ENCODE data around the gene ZNF521. TPM values are rescaled to one million over a fixed set of nuclear protein-coding genes. Genes with fewer than 3 reads are reported as not detected.

ZNF521 gene
- polyA plus RNA-seq, result 1 to 10 TPM in 1 of 3 donors, not detected in 2; 1.8 TPM

- peaks cover 5 to 36% (median 36%) of the 10 kb centered on the region in 3 donors for H3K27me3 Mint-ChIP-seq (ENCODE audit: low read depth in 3 of 3)
- peak within 1 kb of the TSS; percentile 84 to 89 (median 87) for H3K4me3 Mint-ChIP-seq
- peaks cover 21 to 36% of the 10 kb centered on the region in 2 donors for H3K4me1 Mint-ChIP-seq
- peaks cover 0 to 3% (median 0%) of the 10 kb centered on the region in 3 donors for H3K36me3 Mint-ChIP-seq
- peaks cover 0 to 2% (median 0%) of the 10 kb centered on the region in 6 donors for H3K9me3 Mint-ChIP-seq
- H3K27ac Mint-ChIP-seq, result peak within 1 kb of the TSS in 3 of 6 donors; percentile 17 to 53 (median 23)
- peak; percentile 57 to 69 (median 63) for DNase-seq
Measured at GRCh38 chr18:25351777-25352628, at the start of gene ZNF521. Gene ZNF521 (minus strand): TSS chr18:25352166. CDS start chr18:25350946, 1,220 bp downstream.

GRCh38 chr18:25399554-25399953 lies 47.6 kb upstream of the ZNF521 start:
- Mint-ChIP-seq H3K4me3 (no peak overlapping the region), H3K9me3 (peaks cover 0 to 5% (median 0%) of the 10 kb centered on the region in 6 donors)

GRCh38 chr18:25392192-25392591 lies 40.2 kb upstream of the ZNF521 start:
- peaks cover 0 to 4% (median 0%) of the 10 kb centered on the region in 6 donors for H3K9me3 Mint-ChIP-seq
- no peak overlapping the region for H3K4me3 Mint-ChIP-seq
- H3K27me3 Mint-ChIP-seq (ENCODE audit: low read depth in 3 of 3), result peaks cover 0 to 4% (median 1%) of the 10 kb centered on the region in 3 donors
- H3K4me1 Mint-ChIP-seq, result no peaks in the 10 kb centered on the region
- H3K36me3 Mint-ChIP-seq, result no peaks in the 10 kb centered on the region
- no peak overlapping the region for H3K27ac Mint-ChIP-seq
- no peak for DNase-seq

More at GRCh38 chr18:25399554-25399953, 47.6 kb upstream of the ZNF521 start:
- no peaks in the 10 kb centered on the region for H3K36me3 Mint-ChIP-seq
- H3K27ac Mint-ChIP-seq, result no peak overlapping the region
- H3K27me3 Mint-ChIP-seq (ENCODE audit: low read depth in 3 of 3), result peaks cover 2 to 3% (median 3%) of the 10 kb centered on the region in 3 donors
- no peaks in the 10 kb centered on the region for H3K4me1 Mint-ChIP-seq
- no peak for DNase-seq

- Mint-ChIP-seq H3K4me1 (no peaks in the 10 kb centered on the region), H3K4me3 (no peak overlapping the region), H3K27ac (no peak overlapping the region)
Measured at GRCh38 chr18:25373432-25374179, 21.6 kb upstream of the ZNF521 start.

GRCh38 chr18:25370391-25370790 lies 18.4 kb upstream of the ZNF521 start:
- Mint-ChIP-seq H3K9me3 (no peaks in the 10 kb centered on the region), H3K4me3 (no peak overlapping the region), H3K27ac (no peak overlapping the region), H3K27me3 (ENCODE audit: low read depth in 3 of 3) (peaks cover 3 to 9% (median 5%) of the 10 kb centered on the region in 3 donors), H3K36me3 (no peaks in the 10 kb centered on the region), H3K4me1 (no peaks in the 10 kb centered on the region)
- no peak for DNase-seq

More at GRCh38 chr18:25373432-25374179, 21.6 kb upstream of the ZNF521 start:
- Mint-ChIP-seq H3K36me3 (no peaks in the 10 kb centered on the region), H3K9me3 (peaks cover 0 to 7% (median 0%) of the 10 kb centered on the region in 6 donors), H3K27me3 (ENCODE audit: low read depth in 3 of 3) (peaks cover 1 to 6% (median 3%) of the 10 kb centered on the region in 3 donors)
- DNase-seq, result no peak

GRCh38 chr18:25365242-25365641 lies 13.3 kb upstream of the ZNF521 start:
- no peak overlapping the region for H3K4me3 Mint-ChIP-seq
- peaks cover 0 to 5% (median 1%) of the 10 kb centered on the region in 6 donors for H3K9me3 Mint-ChIP-seq
- H3K4me1 Mint-ChIP-seq, result no peaks in the 10 kb centered on the region
- H3K27me3 Mint-ChIP-seq (ENCODE audit: low read depth in 3 of 3), result peaks cover 3 to 14% (median 9%) of the 10 kb centered on the region in 3 donors
- DNase-seq, result no peak
- no peak overlapping the region for H3K27ac Mint-ChIP-seq
- H3K36me3 Mint-ChIP-seq, result no peaks in the 10 kb centered on the region

- Mint-ChIP-seq H3K4me3 (no peak overlapping the region), H3K27me3 (ENCODE audit: low read depth in 3 of 3) (peaks cover 4 to 15% (median 9%) of the 10 kb centered on the region in 3 donors), H3K27ac (no peak overlapping the region), H3K4me1 (no peaks in the 10 kb centered on the region), H3K9me3 (peaks cover 0 to 5% (median 1%) of the 10 kb centered on the region in 6 donors), H3K36me3 (no peaks in the 10 kb centered on the region)
- no peak for DNase-seq
Measured at GRCh38 chr18:25364732-25365131, 12.8 kb upstream of the ZNF521 start.

GRCh38 chr18:25360301-25360899 lies 8.4 kb upstream of the ZNF521 start:
- H3K27ac Mint-ChIP-seq, result no peak overlapping the region
- no peak for DNase-seq
- peaks cover 0 to 5% (median 1%) of the 10 kb centered on the region in 6 donors for H3K9me3 Mint-ChIP-seq
- no peak overlapping the region for H3K4me3 Mint-ChIP-seq
- H3K4me1 Mint-ChIP-seq, result no peaks in the 10 kb centered on the region
- H3K36me3 Mint-ChIP-seq, result no peaks in the 10 kb centered on the region
- peaks cover 2 to 14% (median 6%) of the 10 kb centered on the region in 3 donors for H3K27me3 Mint-ChIP-seq (ENCODE audit: low read depth in 3 of 3)

- Mint-ChIP-seq H3K9me3 (peaks cover 0 to 2% (median 0%) of the 10 kb centered on the region in 6 donors), H3K4me1 (peaks cover 21 to 36% of the 10 kb centered on the region in 2 donors), H3K27me3 (ENCODE audit: low read depth in 3 of 3) (peaks cover 5 to 29% (median 25%) of the 10 kb centered on the region in 3 donors), H3K27ac (no peak overlapping the region), H3K36me3 (peaks cover 0 to 2% (median 0%) of the 10 kb centered on the region in 3 donors), H3K4me3 (peak overlapping the region; percentile 72 to 77 (median 75))
- no peak for DNase-seq
Measured at GRCh38 chr18:25353080-25353479, 1.1 kb upstream of the ZNF521 start.

- H3K27ac Mint-ChIP-seq, result no peak overlapping the region
- peaks cover 0 to 3% (median 0%) of the 10 kb centered on the region in 3 donors for H3K36me3 Mint-ChIP-seq
- H3K4me1 Mint-ChIP-seq, result peaks cover 21 to 36% of the 10 kb centered on the region in 2 donors
- H3K9me3 Mint-ChIP-seq, result peaks cover 0 to 2% (median 0%) of the 10 kb centered on the region in 6 donors
- H3K27me3 Mint-ChIP-seq (ENCODE audit: low read depth in 3 of 3), result peaks cover 5 to 31% (median 30%) of the 10 kb centered on the region in 3 donors
- DNase-seq, result no peak
- peak overlapping the region; percentile 72 to 77 (median 75) for H3K4me3 Mint-ChIP-seq
Measured at GRCh38 chr18:25352629-25353005, 651 bp upstream of the ZNF521 start.

- Mint-ChIP-seq H3K4me1 (peaks cover 21 to 36% of the 10 kb centered on the region in 2 donors), H3K36me3 (peaks cover 0 to 3% (median 0%) of the 10 kb centered on the region in 3 donors), H3K4me3 (peak overlapping the region; percentile 84 to 89 (median 87)), H3K27ac (peak overlapping the region in 2 of 6 donors; percentile 23 to 53), H3K27me3 (ENCODE audit: low read depth in 3 of 3) (peaks cover 5 to 39% (median 39%) of the 10 kb centered on the region in 3 donors), H3K9me3 (peaks cover 0 to 2% (median 0%) of the 10 kb centered on the region in 6 donors)
- DNase-seq, result no peak
Measured at GRCh38 chr18:25351280-25351775, 638 bp downstream of the ZNF521 start.

- peak; percentile 17 to 32 (median 23) for DNase-seq
- Mint-ChIP-seq H3K27me3 (ENCODE audit: low read depth in 3 of 3) (peaks cover 5 to 42% (median 39%) of the 10 kb centered on the region in 3 donors), H3K4me1 (peaks cover 21 to 36% of the 10 kb centered on the region in 2 donors), H3K36me3 (peaks cover 0 to 3% (median 0%) of the 10 kb centered on the region in 3 donors), H3K9me3 (peaks cover 0 to 2% (median 0%) of the 10 kb centered on the region in 6 donors), H3K27ac (peak overlapping the region in 2 of 6 donors; percentile 23 to 53), H3K4me3 (peak overlapping the region; percentile 85 to 91 (median 89))
Measured at GRCh38 chr18:25350489-25351251, 1.3 kb downstream of the ZNF521 start.

Data from immature natural killer cell (primary cell).